Ovary (tissue), 1 donor: ENCODE data around the gene FTO.

Experiments used
- EP300 ChIP-seq: sonication (generic); formaldehyde crosslinking; IDR thresholded peaks from one replicate; pipeline ENCODE4 v1.6.1; 2017; ENCODE audit warnings: antibody characterized with exemption
- POLR2A ChIP-seq: fragments of 450-650 bp; IDR thresholded peaks from one replicate; pipeline ENCODE4 v1.6.1; 2017; ENCODE audit warnings: antibody characterized with exemption, mild to moderate bottlenecking, moderate library complexity

DNA sequence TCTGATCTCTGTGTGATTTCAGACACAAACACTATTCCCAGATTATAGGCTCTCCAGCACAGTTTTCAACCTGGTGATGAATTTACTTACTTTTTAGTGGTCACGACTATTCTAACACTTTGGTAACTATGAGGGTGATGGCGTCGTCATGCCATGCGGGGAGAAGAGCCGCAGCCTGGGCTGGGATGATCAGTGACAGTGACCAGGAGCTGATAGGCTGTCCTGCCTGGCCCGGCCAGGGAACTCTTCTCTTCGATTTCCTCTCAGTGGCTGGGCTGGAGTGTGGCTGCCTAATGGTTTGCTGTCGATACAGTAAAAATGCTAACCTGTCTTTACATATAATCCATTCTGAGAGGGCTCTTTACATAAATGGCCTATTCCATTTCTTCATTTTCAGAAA lies 469.5 kb downstream of the FTO start:
- TF ChIP-seq EP300: no peak
- TF ChIP-seq POLR2A: no peak
